Activated CD8-positive, alpha-beta memory T cell treated with anti-CD3 and anti-CD28 coated beads for 4 hours (primary cell): ENCODE measurements around the gene NEURL4.

Experiments
- DNase-seq, 2 donors: peaks; one replicate each; pipeline ENCODE4 v3.0.0-alpha.2; 2020; ENCODE audit warnings: low read depth in 2 of 2

The NEURL4 gene

GRCh38 chr17:7280519-7281073, 48.5 kb downstream of the NEURL4 start:
- peak; percentile 70 to 74 for DNase-seq

GRCh38 chr17:7279448-7279847, 49.7 kb downstream of the NEURL4 start:
- no peak for DNase-seq

DNA sequence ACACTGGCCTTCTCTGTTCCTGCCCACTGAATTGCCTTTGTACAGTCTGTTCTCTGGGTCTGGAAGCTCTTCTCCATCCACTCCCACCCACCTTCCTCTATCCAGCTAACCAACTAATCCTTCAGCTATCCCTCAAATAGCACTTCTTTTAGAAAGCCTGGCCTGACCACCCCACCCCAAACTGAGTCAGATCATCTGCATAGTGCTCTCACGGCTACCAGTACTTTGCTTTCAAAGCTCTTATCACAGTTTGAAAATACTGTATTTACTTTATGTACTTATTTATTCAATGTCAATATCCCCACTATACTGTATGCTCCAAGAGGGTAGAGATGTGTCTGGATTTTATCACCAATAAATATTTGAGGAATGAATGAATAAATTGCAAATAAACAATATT, 62.4 kb downstream of the NEURL4 start:
- no peak for DNase-seq
